ENCODE measurements around the gene TALDO1. TPM values are rescaled to one million over a fixed set of nuclear protein-coding genes. Genes with fewer than 3 reads are reported as not detected.

The TALDO1 gene
- total and polyA plus RNA-seq, 12 donors = 55.3 to 124 (median 96.3) TPM

GRCh38 chr11:722346-722811 lies 24.9 kb upstream of the TALDO1 start:
- 59 to 68% methylated on average over 20 of the region's 20 CpGs for WGBS, 2 donors
- Histone ChIP-seq H3K9me3 (no peaks in the 10 kb centered on the region), H3K36me3 (no peaks in the 10 kb centered on the region), H3K27me3 (peaks cover 28 to 82% (median 75%) of the 10 kb centered on the region in 7 donors), H3K27ac (no peak overlapping the region), H3K4me1 (peaks cover 8 to 46% (median 25%) of the 10 kb centered on the region in 9 donors), H3K4me3 (peak overlapping the region in 1 of 10 donors; percentile 10)
- no peak for DNase-seq
- no peak for ATAC-seq
- intact Hi-C loops (cut with DNase I) = loop anchor here in 9 of 10 donors (2.0 to 10.0 kb wide), 5 partner anchors 58 to 170 kb away; no protein-coding TSS in a partner anchor
- no peak for TF ChIP-seq CTCF (IDR thresholded peaks at IDR 0.05)

GRCh38 chr11:723120-723883 lies 24.0 kb upstream of the TALDO1 start:
- TF ChIP-seq CTCF (IDR thresholded peaks at IDR 0.05) = peak in 8 of 9 donors; percentile 57 to 78 (median 68)
- no peak overlapping the region for H3K4me3 ChIP-seq
- DNase-seq = no peak
- intact Hi-C loops (cut with DNase I) = loop anchor here in 9 of 10 donors (1.0 to 10.0 kb wide), 6 partner anchors 59 to 171 kb away; no protein-coding TSS in a partner anchor
- no peak overlapping the region for H3K27ac ChIP-seq
- H3K4me1 ChIP-seq = peaks cover 10 to 55% (median 29%) of the 10 kb centered on the region in 9 donors
- ATAC-seq = peak in 1 of 8 donors; percentile 24
- peaks cover 28 to 84% (median 76%) of the 10 kb centered on the region in 7 donors for H3K27me3 ChIP-seq
- no peaks in the 10 kb centered on the region for H3K9me3 ChIP-seq
- WGBS, 2 donors = 45 to 54% methylated on average over 8 of the region's 8 CpGs
- no peaks in the 10 kb centered on the region for H3K36me3 ChIP-seq

- H3K27me3 ChIP-seq = peaks cover 28 to 83% (median 75%) of the 10 kb centered on the region in 7 donors
- peaks cover 13 to 64% (median 29%) of the 10 kb centered on the region in 9 donors for H3K4me1 ChIP-seq
- no peak overlapping the region for H3K27ac ChIP-seq
- H3K36me3 ChIP-seq = no peaks in the 10 kb centered on the region
- WGBS, 2 donors = 55% methylated on average over 18 to 19 of the region's 19 CpGs
- intact Hi-C loops (cut with DNase I) = loop anchor here in 7 of 10 donors (2.0 to 10.0 kb wide), 5 partner anchors 59 to 172 kb away; no protein-coding TSS in a partner anchor
- DNase-seq = no peak
- H3K4me3 ChIP-seq = no peak overlapping the region
- no peak for ATAC-seq
- no peaks in the 10 kb centered on the region for H3K9me3 ChIP-seq
- no peak for TF ChIP-seq CTCF (IDR thresholded peaks at IDR 0.05)
Observed at GRCh38 chr11:724049-724777, 23.1 kb upstream of the TALDO1 start.

GRCh38 chr11:724778-725386 lies 22.4 kb upstream of the TALDO1 start:
- H3K36me3 ChIP-seq = no peaks in the 10 kb centered on the region
- intact Hi-C loops (cut with DNase I) = loop anchor here in 8 of 10 donors (2.0 to 10.0 kb wide), 5 partner anchors 60 to 173 kb away; no protein-coding TSS in a partner anchor
- peaks cover 13 to 65% (median 29%) of the 10 kb centered on the region in 9 donors for H3K4me1 ChIP-seq
- no peak for TF ChIP-seq CTCF (IDR thresholded peaks at IDR 0.05)
- no peaks in the 10 kb centered on the region for H3K9me3 ChIP-seq
- ATAC-seq (no peak), DNase-seq (no peak)
- H3K27me3 ChIP-seq = peaks cover 28 to 82% (median 68%) of the 10 kb centered on the region in 7 donors
- WGBS, 2 donors = 61 to 62% methylated on average over 18 of the region's 18 CpGs
- H3K4me3 ChIP-seq = no peak overlapping the region
- no peak overlapping the region for H3K27ac ChIP-seq
